ENCODE results near the gene SMIM31. TPM values are rescaled to one million over a fixed set of nuclear protein-coding genes. Genes with fewer than 3 reads are reported as not detected.

The SMIM31 gene
- total RNA-seq, 1 experiment from 2014 or later: not detected

DNA sequence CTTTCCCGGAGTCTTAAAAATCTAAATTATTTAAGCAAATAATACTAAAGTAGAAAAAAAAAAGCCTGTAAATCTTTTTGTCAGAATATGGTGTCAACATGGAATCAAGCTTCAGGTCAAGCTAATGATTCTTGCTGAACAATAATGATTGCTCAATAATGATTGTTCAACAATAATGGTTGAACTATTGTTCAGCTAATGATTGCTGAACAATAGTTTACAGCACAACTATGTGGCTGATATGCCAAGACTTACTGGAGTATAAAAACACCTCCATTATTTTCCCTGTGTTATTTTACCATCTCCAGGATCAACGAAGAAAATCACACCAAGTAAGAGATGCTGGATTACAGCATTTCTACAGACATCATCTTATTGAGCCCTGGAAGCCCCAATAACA, 35.1 kb upstream of the SMIM31 start:
- H3K79me2 ChIP-seq (ENCODE audit: low read depth): no peaks in the 10 kb centered on the region
- BruUV-seq (replicated peaks): no TSS peak
- POLR2A ChIA-PET (ENCODE audit: unreplicated experiment): no interaction called here

DNA sequence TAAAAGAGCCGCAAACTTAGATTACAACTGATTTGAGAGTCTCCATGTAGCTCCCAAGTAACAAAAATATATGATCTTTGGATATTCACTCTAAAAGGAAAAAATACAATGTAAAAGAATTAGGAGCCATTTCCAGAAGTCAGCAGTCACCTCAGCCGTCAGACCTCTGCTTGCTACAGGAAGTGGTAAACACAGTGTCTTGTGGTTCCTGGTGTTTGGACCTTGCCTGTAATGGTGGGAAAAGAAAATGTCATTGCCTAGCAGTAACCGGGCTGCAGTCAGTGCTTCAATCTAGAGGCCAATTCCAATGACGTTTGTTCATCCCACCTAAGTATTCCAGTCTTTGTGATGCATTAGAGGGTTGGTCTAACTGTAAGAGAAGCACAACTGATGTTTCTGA, 28.9 kb upstream of the SMIM31 start:
- H3K4me1 ChIP-seq (replicated peaks; ENCODE audit: insufficient read depth): no peaks in the 10 kb centered on the region
- H4K20me1 ChIP-seq (ENCODE audit: insufficient read depth): no peaks in the 10 kb centered on the region
- POLR2A ChIA-PET (ENCODE audit: unreplicated experiment): no interaction called here
- H3K9me3 ChIP-seq (ENCODE audit: insufficient read depth, low read depth): no peaks in the 10 kb centered on the region
- no peaks in the 10 kb centered on the region for H3K36me3 ChIP-seq (ENCODE audit: low read depth)
- H2AFZ ChIP-seq: no peak overlapping the region
- H3K4me2 ChIP-seq: no peak overlapping the region
- CTCF ChIA-PET: no interaction called here
- H3F3A ChIP-seq (ENCODE audit: insufficient read depth, low read depth): no peaks in the 10 kb centered on the region
- no peak overlapping the region for H3K4me3 ChIP-seq
- TF ChIP-seq, protein P1, sequence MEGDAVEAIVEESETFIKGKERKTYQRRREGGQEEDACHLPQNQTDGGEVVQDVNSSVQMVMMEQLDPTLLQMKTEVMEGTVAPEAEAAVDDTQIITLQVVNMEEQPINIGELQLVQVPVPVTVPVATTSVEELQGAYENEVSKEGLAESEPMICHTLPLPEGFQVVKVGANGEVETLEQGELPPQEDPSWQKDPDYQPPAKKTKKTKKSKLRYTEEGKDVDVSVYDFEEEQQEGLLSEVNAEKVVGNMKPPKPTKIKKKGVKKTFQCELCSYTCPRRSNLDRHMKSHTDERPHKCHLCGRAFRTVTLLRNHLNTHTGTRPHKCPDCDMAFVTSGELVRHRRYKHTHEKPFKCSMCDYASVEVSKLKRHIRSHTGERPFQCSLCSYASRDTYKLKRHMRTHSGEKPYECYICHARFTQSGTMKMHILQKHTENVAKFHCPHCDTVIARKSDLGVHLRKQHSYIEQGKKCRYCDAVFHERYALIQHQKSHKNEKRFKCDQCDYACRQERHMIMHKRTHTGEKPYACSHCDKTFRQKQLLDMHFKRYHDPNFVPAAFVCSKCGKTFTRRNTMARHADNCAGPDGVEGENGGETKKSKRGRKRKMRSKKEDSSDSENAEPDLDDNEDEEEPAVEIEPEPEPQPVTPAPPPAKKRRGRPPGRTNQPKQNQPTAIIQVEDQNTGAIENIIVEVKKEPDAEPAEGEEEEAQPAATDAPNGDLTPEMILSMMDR (conservative IDR thresholded peaks at IDR 0.05): no peak
- TF ChIP-seq EZH2 (IDR thresholded peaks at IDR 0.05; ENCODE audit: low read depth): no peak
- H3K27ac ChIP-seq: no peak overlapping the region
- H3K27me3 ChIP-seq (ENCODE audit: insufficient read depth, low read depth): no peaks in the 10 kb centered on the region
- no peaks in the 10 kb centered on the region for H3K9me2 ChIP-seq (ENCODE audit: insufficient read depth)
- no peak for DNase-seq
- no TSS peak for BruUV-seq (replicated peaks)
- H3K79me2 ChIP-seq (ENCODE audit: low read depth): no peaks in the 10 kb centered on the region
- intact Hi-C loops (cut with micrococcal nuclease; ENCODE audit: unreplicated experiment): no loop called here

More for the DNA sequence above, 35.1 kb upstream of the SMIM31 start:
- CTCF ChIA-PET: no interaction called here
- Histone ChIP-seq H3K36me3 (ENCODE audit: low read depth) (no peaks in the 10 kb centered on the region), H2AFZ (no peak overlapping the region), H3K9me3 (ENCODE audit: insufficient read depth, low read depth) (no peaks in the 10 kb centered on the region), H3K27me3 (ENCODE audit: insufficient read depth, low read depth) (no peaks in the 10 kb centered on the region), H4K20me1 (ENCODE audit: insufficient read depth) (no peaks in the 10 kb centered on the region), H3K4me1 (replicated peaks; ENCODE audit: insufficient read depth) (no peaks in the 10 kb centered on the region), H3K4me2 (no peak overlapping the region), H3K4me3 (no peak overlapping the region), H3K27ac (no peak overlapping the region), H3F3A (ENCODE audit: insufficient read depth, low read depth) (no peaks in the 10 kb centered on the region), H3K9me2 (ENCODE audit: insufficient read depth) (no peaks in the 10 kb centered on the region)
- no peak for DNase-seq
- TF ChIP-seq, protein P1 (conservative IDR thresholded peaks at IDR 0.05): no peak
- TF ChIP-seq EZH2 (IDR thresholded peaks at IDR 0.05; ENCODE audit: low read depth): no peak
- intact Hi-C loops (cut with micrococcal nuclease; ENCODE audit: unreplicated experiment): no loop called here

DNA sequence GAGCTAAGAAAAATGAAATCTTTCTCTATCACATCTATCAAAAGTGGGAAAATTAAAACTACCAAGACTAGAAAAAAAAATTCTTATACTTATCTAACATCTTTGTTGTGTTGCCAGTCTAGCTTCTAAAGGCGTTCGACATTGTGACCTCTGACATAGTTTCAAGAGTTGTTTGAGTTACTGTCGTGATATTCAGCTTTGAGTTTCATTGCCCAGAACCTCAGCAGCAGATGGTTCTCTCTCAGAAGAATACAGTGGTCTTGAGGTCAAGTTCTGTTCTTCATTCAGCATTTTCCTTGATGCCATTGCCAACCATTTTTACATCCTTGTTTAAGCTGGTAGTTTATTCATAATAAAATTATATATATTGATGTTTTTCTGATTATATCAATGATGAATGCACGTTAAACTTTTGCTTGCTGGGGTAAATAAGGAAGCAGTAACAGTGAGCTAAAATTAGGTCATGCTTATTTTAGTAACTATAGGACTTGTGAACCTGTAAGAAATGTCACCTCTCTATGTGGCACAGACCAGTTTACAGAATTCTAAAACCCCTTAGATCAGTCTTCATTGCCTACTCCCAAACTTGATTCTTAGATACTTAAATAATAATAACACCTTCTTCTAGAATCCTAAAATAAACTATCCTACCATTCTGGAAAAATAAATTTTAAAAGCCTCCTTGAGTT, 23.1 kb upstream of the SMIM31 start:
- H3K9me3 ChIP-seq (ENCODE audit: insufficient read depth, low read depth): no peaks in the 10 kb centered on the region
- no peaks in the 10 kb centered on the region for H3K79me2 ChIP-seq (ENCODE audit: low read depth)
- no peak for DNase-seq
- no peak overlapping the region for H2AFZ ChIP-seq
- BruUV-seq (replicated peaks): no TSS peak
- TF ChIP-seq, protein P1 (conservative IDR thresholded peaks at IDR 0.05): no peak
- no peak for TF ChIP-seq EZH2 (IDR thresholded peaks at IDR 0.05; ENCODE audit: low read depth)
- intact Hi-C loops (cut with micrococcal nuclease; ENCODE audit: unreplicated experiment): loop anchor here (1.0 to 10.0 kb wide), 2 partner anchors 716 to 1175 kb away; no protein-coding TSS in a partner anchor
- H3K4me2 ChIP-seq: no peak overlapping the region
- H3K4me1 ChIP-seq (replicated peaks; ENCODE audit: insufficient read depth): no peaks in the 10 kb centered on the region
- POLR2A ChIA-PET (ENCODE audit: unreplicated experiment): no interaction called here
- no peaks in the 10 kb centered on the region for H4K20me1 ChIP-seq (ENCODE audit: insufficient read depth)
- no peaks in the 10 kb centered on the region for H3F3A ChIP-seq (ENCODE audit: insufficient read depth, low read depth)
- no peaks in the 10 kb centered on the region for H3K9me2 ChIP-seq (ENCODE audit: insufficient read depth)
- no peaks in the 10 kb centered on the region for H3K36me3 ChIP-seq (ENCODE audit: low read depth)
- H3K4me3 ChIP-seq: no peak overlapping the region
- no peak overlapping the region for H3K27ac ChIP-seq
- CTCF ChIA-PET: interaction anchor here (1.0 to 1.5 kb wide), 2 partner anchors 1175 to 1176 kb away, joined by 3 to 8 read pairs; no protein-coding TSS in a partner anchor
- H3K27me3 ChIP-seq (ENCODE audit: insufficient read depth, low read depth): no peaks in the 10 kb centered on the region
